Smooth muscle cell (in vitro differentiated cells): ENCODE measurements around the gene ZBTB46. TPM values are rescaled to one million over a fixed set of nuclear protein-coding genes. Genes with fewer than 3 reads are reported as not detected.

ENCODE experiments used
- DNase-seq: peaks from one replicate; lab custom pipeline; 2025; ENCODE audit not compliant: unreplicated experiment; lab: John Stamatoyannopoulos, UW
- H2AFZ ChIP-seq: fragments of 200-600 bp; sonication (generic); 2 replicates; pipeline ENCODE4 v1.6.0; 2016; ENCODE audit warnings: antibody characterized with exemption, low read depth, mild to moderate bottlenecking
- H3F3A ChIP-seq: fragments of 200-600 bp; sonication (generic); 2 replicates; pipeline ENCODE4 v1.6.0; 2017; ENCODE audit warnings: antibody characterized with exemption, low read depth
- H3K27ac ChIP-seq: fragments of 200-600 bp; sonication (generic); 2 replicates; pipeline ENCODE4 v1.5.1; 2016; ENCODE audit warnings: low read depth, mild to moderate bottlenecking
- H3K27me3 ChIP-seq: fragments of 200-600 bp; sonication (generic); 2 replicates; pipeline ENCODE4 v1.6.1; 2016; ENCODE audit warnings: low read depth, mild to moderate bottlenecking
- H3K36me3 ChIP-seq: fragments of 200-600 bp; sonication (generic); 2 replicates; pipeline ENCODE4 v1.5.1; 2016; ENCODE audit warnings: low read depth
- H3K4me1 ChIP-seq: fragments of 200-600 bp; sonication (generic); 2 replicates; pipeline ENCODE4 v1.5.1; 2016; ENCODE audit warnings: low read depth
- H3K4me2 ChIP-seq: fragments of 200-600 bp; sonication (generic); 2 replicates; pipeline ENCODE4 v1.6.0; 2016; ENCODE audit warnings: mild to moderate bottlenecking
- H3K4me3 ChIP-seq: fragments of 200-600 bp; sonication (generic); 2 replicates; pipeline ENCODE4 v1.5.1; 2016; ENCODE audit warnings: mild to moderate bottlenecking
- H3K79me2 ChIP-seq: fragments of 200-600 bp; sonication (generic); 2 replicates; pipeline ENCODE4 v1.6.0; 2016; ENCODE audit warnings: low read depth, mild to moderate bottlenecking
- H3K9ac ChIP-seq: fragments of 200-600 bp; sonication (generic); 2 replicates; pipeline ENCODE4 v1.6.0; 2016; ENCODE audit warnings: low read depth
- H3K9me3 ChIP-seq: fragments of 200-600 bp; sonication (generic); replicated peaks from 2 replicates; pipeline ENCODE4 v1.5.1; 2016; ENCODE audit warnings: low read depth
- H4K20me1 ChIP-seq: fragments of 200-600 bp; sonication (generic); 2 replicates; pipeline ENCODE4 v1.6.0; 2016; ENCODE audit warnings: low read depth
- WGBS: methylation state at CpG from one replicate; pipeline ENCODE4 v1.1.7; 2016; ENCODE audit warnings: low lambda C conversion rate; 5-methylcytosine and 5-hydroxymethylcytosine counted together
- polyA plus RNA-seq: library from polyadenylated mRNA; unstranded; fragments of >200 nt; fragmentation: Nextera tagmentation; extraction: Ambion mirVana; gene quantifications from 2 replicates; pipeline ENCODE4 v1.2.1, GENCODE V29; 2016
- total RNA-seq: library from RNA; depleted of rRNA; stranded (reverse); fragments of >200 nt; gene quantifications from 2 replicates; pipeline ENCODE4 v1.2.3, GENCODE V29; 2014
- TF ChIP-seq, protein P1 (sequence below): fragments of 200-600 bp; sonication (generic); IDR thresholded peaks from 2 replicates; pipeline ENCODE4 v1.5.1; 2017; ENCODE audit warnings: borderline replicate concordance, mild to moderate bottlenecking, antibody characterized with exemption; ENCODE audit not compliant: insufficient read depth, poor library complexity, severe bottlenecking

ZBTB46 gene
- total and polyA plus RNA-seq, 2 experiments from 2014 or later: 2.3 to 2.7 TPM

- H3K4me2 ChIP-seq: no peak overlapping the region
- no peak overlapping the region for H3K27ac ChIP-seq
- TF ChIP-seq, protein P1, sequence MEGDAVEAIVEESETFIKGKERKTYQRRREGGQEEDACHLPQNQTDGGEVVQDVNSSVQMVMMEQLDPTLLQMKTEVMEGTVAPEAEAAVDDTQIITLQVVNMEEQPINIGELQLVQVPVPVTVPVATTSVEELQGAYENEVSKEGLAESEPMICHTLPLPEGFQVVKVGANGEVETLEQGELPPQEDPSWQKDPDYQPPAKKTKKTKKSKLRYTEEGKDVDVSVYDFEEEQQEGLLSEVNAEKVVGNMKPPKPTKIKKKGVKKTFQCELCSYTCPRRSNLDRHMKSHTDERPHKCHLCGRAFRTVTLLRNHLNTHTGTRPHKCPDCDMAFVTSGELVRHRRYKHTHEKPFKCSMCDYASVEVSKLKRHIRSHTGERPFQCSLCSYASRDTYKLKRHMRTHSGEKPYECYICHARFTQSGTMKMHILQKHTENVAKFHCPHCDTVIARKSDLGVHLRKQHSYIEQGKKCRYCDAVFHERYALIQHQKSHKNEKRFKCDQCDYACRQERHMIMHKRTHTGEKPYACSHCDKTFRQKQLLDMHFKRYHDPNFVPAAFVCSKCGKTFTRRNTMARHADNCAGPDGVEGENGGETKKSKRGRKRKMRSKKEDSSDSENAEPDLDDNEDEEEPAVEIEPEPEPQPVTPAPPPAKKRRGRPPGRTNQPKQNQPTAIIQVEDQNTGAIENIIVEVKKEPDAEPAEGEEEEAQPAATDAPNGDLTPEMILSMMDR: no peak
- H2AFZ ChIP-seq: no peak overlapping the region
- H4K20me1 ChIP-seq: peaks cover 4% of the 10 kb centered on the region
- H3K27me3 ChIP-seq: no peaks in the 10 kb centered on the region
- 90% methylated on average over 16 of the region's 16 CpGs for WGBS
- H3K9ac ChIP-seq: no peak overlapping the region
- H3K4me3 ChIP-seq: no peak overlapping the region
- no peaks in the 10 kb centered on the region for H3K9me3 ChIP-seq
- no peaks in the 10 kb centered on the region for H3K4me1 ChIP-seq
- H3K79me2 ChIP-seq: no peaks in the 10 kb centered on the region
- H3K36me3 ChIP-seq: no peaks in the 10 kb centered on the region
- no peaks in the 10 kb centered on the region for H3F3A ChIP-seq
- no peak for DNase-seq
Observed at GRCh38 chr20:63787749-63788148, 43.3 kb downstream of the ZBTB46 start.

DNA sequence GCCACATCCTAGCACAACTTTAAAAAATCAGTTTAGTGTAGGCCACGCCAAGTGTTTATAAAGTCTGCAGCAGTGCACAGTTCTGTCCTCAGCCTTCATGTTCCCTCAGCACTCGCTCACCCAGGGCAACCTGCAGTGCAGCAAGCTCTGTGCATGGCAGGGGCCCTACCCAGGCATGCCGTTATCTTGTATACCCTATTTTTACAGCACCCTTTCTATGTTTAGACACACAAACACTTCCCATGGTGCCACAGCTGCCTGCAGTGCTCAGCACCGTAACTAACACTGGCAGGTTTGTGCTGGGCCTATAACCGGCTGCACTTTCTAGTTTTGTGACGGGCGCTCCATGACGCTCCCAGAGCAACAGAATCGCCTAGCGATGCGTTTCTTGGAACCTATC is 43.8 kb downstream of the ZBTB46 start:
- Histone ChIP-seq H3K4me2 (no peak overlapping the region), H2AFZ (no peak overlapping the region), H3K27me3 (no peaks in the 10 kb centered on the region), H4K20me1 (peaks cover 4% of the 10 kb centered on the region), H3K27ac (no peak overlapping the region), H3K79me2 (no peaks in the 10 kb centered on the region), H3K36me3 (no peaks in the 10 kb centered on the region), H3F3A (no peaks in the 10 kb centered on the region), H3K4me3 (no peak overlapping the region), H3K4me1 (no peaks in the 10 kb centered on the region), H3K9ac (no peak overlapping the region), H3K9me3 (no peaks in the 10 kb centered on the region)
- TF ChIP-seq, protein P1: no peak
- WGBS: 95% methylated on average over 11 of the region's 11 CpGs
- no peak for DNase-seq

- WGBS: 82% methylated on average over 14 of the region's 14 CpGs
- Histone ChIP-seq H3F3A (no peaks in the 10 kb centered on the region), H3K4me1 (no peaks in the 10 kb centered on the region), H3K36me3 (no peaks in the 10 kb centered on the region), H3K4me3 (no peak overlapping the region), H2AFZ (no peak overlapping the region), H3K4me2 (no peak overlapping the region), H3K27ac (no peak overlapping the region), H3K27me3 (no peaks in the 10 kb centered on the region), H3K9ac (no peak overlapping the region), H3K9me3 (no peaks in the 10 kb centered on the region), H3K79me2 (no peaks in the 10 kb centered on the region), H4K20me1 (peaks cover 4% of the 10 kb centered on the region)
- TF ChIP-seq, protein P1: no peak
- no peak for DNase-seq
Observed at GRCh38 chr20:63785691-63786131, 45.4 kb downstream of the ZBTB46 start.

GRCh38 chr20:63783970-63784369 is 47.1 kb downstream of the ZBTB46 start:
- H2AFZ ChIP-seq: no peak overlapping the region
- H3K27ac ChIP-seq: no peak overlapping the region
- H3K9me3 ChIP-seq: no peaks in the 10 kb centered on the region
- H3F3A ChIP-seq: no peaks in the 10 kb centered on the region
- H3K4me3 ChIP-seq: no peak overlapping the region
- no peaks in the 10 kb centered on the region for H3K36me3 ChIP-seq
- no peak overlapping the region for H3K9ac ChIP-seq
- no peak overlapping the region for H3K4me2 ChIP-seq
- no peaks in the 10 kb centered on the region for H3K79me2 ChIP-seq
- no peaks in the 10 kb centered on the region for H3K4me1 ChIP-seq
- no peaks in the 10 kb centered on the region for H3K27me3 ChIP-seq
- DNase-seq: no peak
- WGBS: 94% methylated on average over 14 of the region's 16 CpGs
- TF ChIP-seq, protein P1: no peak
- H4K20me1 ChIP-seq: peaks cover 4% of the 10 kb centered on the region
